ENCODE results near the gene TSPAN9. TPM values are rescaled to one million over a fixed set of nuclear protein-coding genes. Genes with fewer than 3 reads are reported as not detected.

The TSPAN9 gene
- total and polyA plus RNA-seq, 10 of the 15 experiments (the other 5 are each of a cell fraction or from before 2014, with no cell fraction given), result 0.03 to 1.0 (median 0.12) TPM; not detected in 5

- H4K20me1 ChIP-seq (ENCODE audit: control insufficient read depth, insufficient read depth), result no peaks in the 10 kb centered on the region
- WGBS (ENCODE audit: insufficient coverage, insufficient replicate concordance, low lambda C conversion rate, missing lambda C conversion rate), result 0% methylated on average over 2 of the region's 2 CpGs
- no peak overlapping the region for H3K4me2 ChIP-seq (ENCODE audit: control insufficient read depth, insufficient read depth)
- ChIA-PET POLR2A (no interaction called here), CTCF (no interaction called here), SMC1A (ENCODE audit: uncharacterized antibody, unreplicated experiment) (no interaction called here), RAD21 (ENCODE audit: unreplicated experiment) (no interaction called here)
- no peaks in the 10 kb centered on the region for H3K79me2 ChIP-seq (ENCODE audit: control insufficient read depth, insufficient read depth, low read length)
- H2AFZ ChIP-seq (ENCODE audit: control insufficient read depth, low read depth, low read length), result no peak overlapping the region
- in situ Hi-C loops (cut with MboI), result no loop called here
- H3K36me3 ChIP-seq (ENCODE audit: control insufficient read depth in 2 of 2, insufficient read depth in 2 of 2, low read length in 1 of 2), result no peaks in the 10 kb centered on the region
- FAIRE-seq (no peak), DNase-seq (ENCODE audit: low read depth, low spot score) (no peak), ATAC-seq (no peak)
- no peak overlapping the region for H3K4me3 ChIP-seq
- no peak overlapping the region for H3K9ac ChIP-seq (ENCODE audit: control insufficient read depth, insufficient read depth, low read length)
- peaks cover 0 to 9% of the 10 kb centered on the region in 2 experiments; a peak in 2 of 4 replicates for H3K27me3 ChIP-seq (replicated peaks in 1 of 2; ENCODE audit: control insufficient read depth in 2 of 2, insufficient read depth in 2 of 2, low read length in 1 of 2)
- no peaks in the 10 kb centered on the region for H3K4me1 ChIP-seq (ENCODE audit: control insufficient read depth, insufficient read depth, low read length)
- H3K27ac ChIP-seq (ENCODE audit: control insufficient read depth, insufficient read depth), result no peak overlapping the region
- no peaks in the 10 kb centered on the region for H3K9me3 ChIP-seq (replicated peaks; ENCODE audit: control insufficient read depth, insufficient read depth, low read length)
- TF ChIP-seq RAD21 (IDR thresholded peaks at IDR 0.05; ENCODE audit: insufficient read depth, low read depth, low read length), result no peak
- TF ChIP-seq CBFB (IDR thresholded peaks at IDR 0.05; ENCODE audit: low read depth), result no peak
- no peak for TF ChIP-seq NR2C1 (IDR thresholded peaks at IDR 0.05)
- TF ChIP-seq IRF3 (IDR thresholded peaks at IDR 0.05), result no peak
- no peak for TF ChIP-seq ATF2 (IDR thresholded peaks at IDR 0.05; ENCODE audit: low read length)
- TF ChIP-seq ELK1 (IDR thresholded peaks at IDR 0.05; ENCODE audit: low read depth, low read length), result no peak
- TF ChIP-seq SUZ12 (IDR thresholded peaks at IDR 0.05; ENCODE audit: unreplicated experiment), result no peak
- no peak for TF ChIP-seq MTA3 (IDR thresholded peaks at IDR 0.05; ENCODE audit: borderline replicate concordance, low read length)
- TF ChIP-seq JUNB (IDR thresholded peaks at IDR 0.05), result no peak
- TF ChIP-seq TCF3 (IDR thresholded peaks at IDR 0.05; ENCODE audit: borderline replicate concordance, insufficient read depth, low read depth, low read length), result no peak
- TF ChIP-seq POLR2AphosphoS5 (IDR thresholded peaks at IDR 0.05; ENCODE audit: low read length), result no peak
- no peak for TF ChIP-seq SMARCA5 (IDR thresholded peaks at IDR 0.05)
- TF ChIP-seq CHD2 (IDR thresholded peaks at IDR 0.05; ENCODE audit: borderline replicate concordance, low read depth, low read length), result no peak
- TF ChIP-seq SIN3A (IDR thresholded peaks at IDR 0.05; ENCODE audit: low read depth, low read length), result no peak
- BruUV-seq (replicated peaks), result no TSS peak
- intact Hi-C loops (cut with micrococcal nuclease; ENCODE audit: unreplicated experiment), result no loop called here
Measured at GRCh38 chr12:3191450-3191849, 114.3 kb downstream of the TSPAN9 start.
